ENCODE data around the gene AFG1L. TPM values are rescaled to one million over a fixed set of nuclear protein-coding genes. Genes with fewer than 3 reads are reported as not detected.

Gene AFG1L
- total and polyA plus RNA-seq, 2 experiments from 2014 or later, result 1.2 to 3.5 TPM

DNA sequence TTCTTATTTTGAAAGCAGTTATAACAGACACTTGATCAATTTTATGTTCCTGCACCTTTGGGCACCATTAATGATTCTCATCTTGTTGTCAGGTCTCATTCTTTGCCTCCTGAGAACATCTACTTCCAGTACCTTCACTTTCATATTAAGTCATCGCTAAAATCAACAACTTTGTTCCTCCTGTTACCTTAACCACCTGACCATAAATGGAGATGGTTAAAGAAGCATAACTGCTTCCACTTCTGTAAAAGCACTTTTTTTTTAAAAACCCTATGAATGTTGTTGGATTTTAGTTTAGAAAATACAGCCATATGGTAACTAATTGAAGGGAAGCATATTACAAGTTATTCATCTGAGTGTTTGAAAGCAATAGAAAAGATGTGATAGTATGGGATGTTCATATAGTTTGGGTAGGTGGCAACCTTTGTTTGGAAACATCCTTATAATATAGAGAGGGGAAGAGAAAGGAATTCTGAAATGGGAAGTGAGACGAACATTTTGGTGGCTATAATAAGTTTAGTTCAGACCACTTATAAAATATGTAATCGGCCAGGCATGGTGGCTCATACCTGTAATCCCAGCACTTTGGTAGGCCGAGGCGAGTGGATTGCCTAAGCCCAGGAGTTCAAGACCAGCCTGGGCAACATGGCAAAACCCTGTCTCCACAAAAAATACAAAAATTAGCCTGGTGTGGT is 53.9 kb downstream of the AFG1L start:
- no peaks in the 10 kb centered on the region for H3K36me3 ChIP-seq (ENCODE audit: low read depth)
- no peak overlapping the region for H3K4me2 ChIP-seq (ENCODE audit: unreplicated experiment)
- H3F3A ChIP-seq (ENCODE audit: insufficient read depth), result no peaks in the 10 kb centered on the region
- H3K4me3 ChIP-seq, result no peak overlapping the region
- no peaks in the 10 kb centered on the region for H3K27me3 ChIP-seq (replicated peaks; ENCODE audit: insufficient read depth)
- H3K9ac ChIP-seq, result no peak overlapping the region
- H4K20me1 ChIP-seq (ENCODE audit: insufficient read depth), result no peaks in the 10 kb centered on the region
- 97 to 98% methylated on average over 5 of the region's 5 CpGs for WGBS, 2 experiments (ENCODE audit: low coverage in 1 of 2, low lambda C conversion rate in 2 of 2, missing lambda C conversion rate in 2 of 2)
- in situ Hi-C loops (cut with MboI), result no loop called here
- DNase-seq, result no peak
- H3K9me3 ChIP-seq (ENCODE audit: low read depth), result no peaks in the 10 kb centered on the region
- H2AFZ ChIP-seq, result no peak overlapping the region
- no peaks in the 10 kb centered on the region for H3K4me1 ChIP-seq (ENCODE audit: insufficient read depth)
- H3K79me2 ChIP-seq (ENCODE audit: insufficient read depth), result no peaks in the 10 kb centered on the region
- H3K9me2 ChIP-seq (ENCODE audit: insufficient read depth), result no peaks in the 10 kb centered on the region
- H3K27ac ChIP-seq, result no peak overlapping the region
- TF ChIP-seq EZH2 (IDR thresholded peaks at IDR 0.05; ENCODE audit: insufficient read depth, poor library complexity, severe bottlenecking) (no peak), EZH2phosphoT487 (IDR thresholded peaks at IDR 0.05; ENCODE audit: insufficient read depth, low read depth) (no peak)

- Histone ChIP-seq H3K4me1 (ENCODE audit: insufficient read depth) (no peaks in the 10 kb centered on the region), H3K79me2 (ENCODE audit: insufficient read depth) (no peaks in the 10 kb centered on the region), H3K27ac (no peak overlapping the region), H3F3A (ENCODE audit: insufficient read depth) (no peaks in the 10 kb centered on the region), H3K36me3 (ENCODE audit: low read depth) (no peaks in the 10 kb centered on the region), H3K27me3 (replicated peaks; ENCODE audit: insufficient read depth) (no peaks in the 10 kb centered on the region), H2AFZ (no peak overlapping the region), H3K9ac (no peak overlapping the region), H3K9me2 (ENCODE audit: insufficient read depth) (no peaks in the 10 kb centered on the region), H3K9me3 (ENCODE audit: low read depth) (no peaks in the 10 kb centered on the region), H3K4me3 (no peak overlapping the region), H3K4me2 (ENCODE audit: unreplicated experiment) (no peak overlapping the region), H4K20me1 (ENCODE audit: insufficient read depth) (no peaks in the 10 kb centered on the region)
- no peak for TF ChIP-seq EZH2phosphoT487 (IDR thresholded peaks at IDR 0.05; ENCODE audit: insufficient read depth, low read depth)
- no peak for TF ChIP-seq EZH2 (IDR thresholded peaks at IDR 0.05; ENCODE audit: insufficient read depth, poor library complexity, severe bottlenecking)
- WGBS, 2 experiments (ENCODE audit: low coverage in 1 of 2, low lambda C conversion rate in 2 of 2, missing lambda C conversion rate in 2 of 2), result 89 to 100% methylated on average over 1 of the region's 1 CpG
- in situ Hi-C loops (cut with MboI), result no loop called here
- DNase-seq, result no peak
These were observed 55.7 kb downstream of the AFG1L start for GRCh38 chr6:108350528-108350927.

DNA sequence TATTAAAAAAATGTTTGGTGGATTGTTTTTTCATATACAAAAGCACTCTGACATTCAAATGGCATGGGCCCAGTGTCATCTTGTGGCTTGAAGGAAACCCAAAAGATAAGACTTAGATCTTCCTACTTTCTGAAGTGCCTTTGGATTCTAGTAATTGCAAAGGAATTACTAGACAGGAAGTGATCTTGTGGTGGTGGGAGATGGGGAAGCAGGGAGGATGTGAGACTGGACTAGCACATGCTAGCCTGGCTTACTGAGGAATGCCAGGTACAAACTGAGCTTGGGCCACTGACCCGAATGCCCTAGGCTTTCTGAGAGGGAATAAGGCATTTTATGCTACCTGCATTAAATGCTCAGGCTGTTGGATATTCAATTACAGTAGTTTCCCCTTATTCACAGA is 59.0 kb downstream of the AFG1L start:
- no peaks in the 10 kb centered on the region for H3K9me2 ChIP-seq (ENCODE audit: insufficient read depth)
- DNase-seq, result no peak
- H3K27me3 ChIP-seq (replicated peaks; ENCODE audit: insufficient read depth), result no peaks in the 10 kb centered on the region
- H3K36me3 ChIP-seq (ENCODE audit: low read depth), result no peaks in the 10 kb centered on the region
- H4K20me1 ChIP-seq (ENCODE audit: insufficient read depth), result no peaks in the 10 kb centered on the region
- no peak overlapping the region for H3K9ac ChIP-seq
- no peaks in the 10 kb centered on the region for H3K9me3 ChIP-seq (ENCODE audit: low read depth)
- H3K4me3 ChIP-seq, result no peak overlapping the region
- in situ Hi-C loops (cut with MboI), result no loop called here
- no peak overlapping the region for H3K27ac ChIP-seq
- no peaks in the 10 kb centered on the region for H3F3A ChIP-seq (ENCODE audit: insufficient read depth)
- no peak overlapping the region for H3K4me2 ChIP-seq (ENCODE audit: unreplicated experiment)
- no peaks in the 10 kb centered on the region for H3K4me1 ChIP-seq (ENCODE audit: insufficient read depth)
- WGBS, 2 experiments (ENCODE audit: low coverage in 1 of 2, low lambda C conversion rate in 2 of 2, missing lambda C conversion rate in 2 of 2), result 94 to 100% methylated on average over 1 of the region's 1 CpG
- no peak for TF ChIP-seq EZH2 (IDR thresholded peaks at IDR 0.05; ENCODE audit: insufficient read depth, poor library complexity, severe bottlenecking)
- TF ChIP-seq EZH2phosphoT487 (IDR thresholded peaks at IDR 0.05; ENCODE audit: insufficient read depth, low read depth), result no peak
- no peaks in the 10 kb centered on the region for H3K79me2 ChIP-seq (ENCODE audit: insufficient read depth)
- no peak overlapping the region for H2AFZ ChIP-seq

GRCh38 chr6:108355120-108355519 is 60.3 kb downstream of the AFG1L start:
- Histone ChIP-seq H4K20me1 (ENCODE audit: insufficient read depth) (no peaks in the 10 kb centered on the region), H2AFZ (no peak overlapping the region), H3K9ac (no peak overlapping the region), H3K4me1 (ENCODE audit: insufficient read depth) (0 out of 2 replicates have a peak, but pooled peaks cover 4% of the 10 kb centered on the region), H3K27ac (no peak overlapping the region), H3K9me3 (ENCODE audit: low read depth) (no peaks in the 10 kb centered on the region), H3K79me2 (ENCODE audit: insufficient read depth) (no peaks in the 10 kb centered on the region), H3K4me2 (ENCODE audit: unreplicated experiment) (no peak overlapping the region), H3K9me2 (ENCODE audit: insufficient read depth) (no peaks in the 10 kb centered on the region), H3F3A (ENCODE audit: insufficient read depth) (no peaks in the 10 kb centered on the region), H3K27me3 (replicated peaks; ENCODE audit: insufficient read depth) (no peaks in the 10 kb centered on the region), H3K36me3 (ENCODE audit: low read depth) (no peaks in the 10 kb centered on the region), H3K4me3 (no peak overlapping the region)
- no peak for TF ChIP-seq EZH2 (IDR thresholded peaks at IDR 0.05; ENCODE audit: insufficient read depth, poor library complexity, severe bottlenecking)
- no peak for TF ChIP-seq EZH2phosphoT487 (IDR thresholded peaks at IDR 0.05; ENCODE audit: insufficient read depth, low read depth)
- in situ Hi-C loops (cut with MboI), result no loop called here
- no peak for DNase-seq
- 77 to 79% methylated on average over 2 of the region's 2 CpGs for WGBS, 2 experiments (ENCODE audit: low coverage in 1 of 2, low lambda C conversion rate in 2 of 2, missing lambda C conversion rate in 2 of 2)
